GM23338 (cell line): ENCODE measurements around the gene GALR2.

Source experiments
- EZH2 ChIP-seq: fragments of 200-600 bp; sonication (generic); IDR thresholded peaks from one replicate; pipeline ENCODE4 v1.8.0; 2017; ENCODE audit warnings: antibody characterized with exemption, mild to moderate bottlenecking, low read depth; ENCODE audit not compliant: unreplicated experiment
- EZH2phosphoT487 ChIP-seq: fragments of 200-600 bp; sonication (generic); IDR thresholded peaks from one replicate; pipeline ENCODE4 v1.8.1; 2018; ENCODE audit warnings: antibody characterized with exemption; ENCODE audit not compliant: unreplicated experiment
- ZNF331 ChIP-seq: fragments of 250-450 bp; sonication (Bioruptor Pico); IDR thresholded peaks from 2 replicates; pipeline ENCODE4 v1.5.0; 2020; ENCODE audit warnings: low read depth, mild to moderate bottlenecking, moderate library complexity

DNA sequence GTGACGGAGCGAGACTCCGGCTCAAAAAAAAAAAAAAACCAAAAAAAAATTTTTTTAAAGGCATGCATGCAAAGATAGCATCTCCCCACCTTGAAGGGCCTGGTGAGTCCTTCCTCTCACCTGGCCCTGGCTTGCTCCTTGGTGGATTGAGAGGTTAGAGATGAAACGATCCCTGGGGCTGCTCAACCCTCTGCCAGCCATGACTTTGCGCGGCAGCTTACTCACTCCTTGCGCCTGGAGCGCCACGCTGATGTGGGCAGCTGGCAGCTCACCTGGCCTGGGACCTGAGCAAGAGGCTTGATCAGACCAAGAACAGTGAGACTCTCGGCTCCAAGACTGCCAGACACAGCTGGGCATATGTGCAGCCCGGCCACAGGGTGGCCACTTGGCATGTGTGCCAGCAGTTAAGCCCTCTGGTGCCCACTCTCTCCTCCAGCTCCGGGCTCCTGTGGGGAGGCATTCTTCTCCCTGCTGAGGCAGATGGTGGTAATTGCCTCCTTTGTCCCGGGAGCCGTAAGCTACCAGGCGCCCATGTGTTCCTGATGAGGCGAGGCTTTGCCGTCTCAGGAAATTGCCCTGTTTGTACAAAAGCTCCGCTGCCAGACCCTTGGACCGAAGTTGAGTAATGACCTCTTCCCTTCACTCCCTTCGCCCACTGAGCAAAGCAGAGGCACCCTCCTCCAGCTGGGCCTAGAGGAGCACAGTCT, 42.4 kb upstream of the GALR2 start:
- TF ChIP-seq EZH2, result no peak
- TF ChIP-seq ZNF331 (CRISPR knock-in tag), result no peak
- no peak for TF ChIP-seq EZH2phosphoT487
